Measurements from ENCODE around the gene NEU1. TPM values are rescaled to one million over a fixed set of nuclear protein-coding genes. Genes with fewer than 3 reads are reported as not detected.
"Not testable (repeated sequence)": the region's sequence is repeated elsewhere in the genome, so short reads cannot be mapped to it uniquely, and the experiment has no call there.

Gene NEU1
- total and polyA plus RNA-seq, 2 experiments from 2014 or later, result 388 to 402 TPM

DNA sequence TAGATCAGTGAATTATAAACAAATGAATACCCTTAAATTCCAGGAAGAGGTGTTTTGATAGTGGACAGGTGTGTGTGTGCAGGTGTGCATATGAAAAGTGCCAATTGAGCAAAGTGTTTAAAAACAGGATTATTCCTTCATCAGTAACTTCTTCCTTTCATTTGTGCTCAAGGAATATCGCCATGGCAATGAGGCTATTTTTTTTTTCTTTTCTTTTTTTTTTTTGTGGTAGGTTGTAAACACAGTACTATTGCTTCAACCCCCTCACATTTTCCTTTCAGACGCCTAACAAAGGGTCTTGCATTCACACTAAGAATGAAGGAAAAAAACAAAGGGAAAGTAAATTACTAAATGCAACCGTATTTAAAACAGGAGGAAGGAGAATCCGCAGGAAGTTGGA, 37.1 kb downstream of the NEU1 start:
- Histone ChIP-seq H3K36me3 (replicated peaks; ENCODE audit: insufficient read depth, low read depth) (no peaks in the 10 kb centered on the region), H3K9me3 (ENCODE audit: low read depth) (no peaks in the 10 kb centered on the region), H3K4me2 (peak overlapping the region; percentile 76), H3K4me1 (ENCODE audit: insufficient read depth) (peaks cover 31% of the 10 kb centered on the region), H2AFZ (no peak overlapping the region), H3K79me2 (peaks cover 19% of the 10 kb centered on the region), H3K27ac (peak overlapping the region; percentile 91), H3K9me2 (replicated peaks; ENCODE audit: insufficient read depth) (no peaks in the 10 kb centered on the region), H3K27me3 (no peaks in the 10 kb centered on the region), H4K20me1 (ENCODE audit: insufficient read depth, poor library complexity, severe bottlenecking) (no peaks in the 10 kb centered on the region), H3K4me3 (no peak overlapping the region)
- DNase-seq (ENCODE audit: low spot score), result no peak
- no peak for TF ChIP-seq EZH2phosphoT487 (IDR thresholded peaks at IDR 0.05; ENCODE audit: low read depth, severe bottlenecking, unreplicated experiment)
- TF ChIP-seq, protein P1, sequence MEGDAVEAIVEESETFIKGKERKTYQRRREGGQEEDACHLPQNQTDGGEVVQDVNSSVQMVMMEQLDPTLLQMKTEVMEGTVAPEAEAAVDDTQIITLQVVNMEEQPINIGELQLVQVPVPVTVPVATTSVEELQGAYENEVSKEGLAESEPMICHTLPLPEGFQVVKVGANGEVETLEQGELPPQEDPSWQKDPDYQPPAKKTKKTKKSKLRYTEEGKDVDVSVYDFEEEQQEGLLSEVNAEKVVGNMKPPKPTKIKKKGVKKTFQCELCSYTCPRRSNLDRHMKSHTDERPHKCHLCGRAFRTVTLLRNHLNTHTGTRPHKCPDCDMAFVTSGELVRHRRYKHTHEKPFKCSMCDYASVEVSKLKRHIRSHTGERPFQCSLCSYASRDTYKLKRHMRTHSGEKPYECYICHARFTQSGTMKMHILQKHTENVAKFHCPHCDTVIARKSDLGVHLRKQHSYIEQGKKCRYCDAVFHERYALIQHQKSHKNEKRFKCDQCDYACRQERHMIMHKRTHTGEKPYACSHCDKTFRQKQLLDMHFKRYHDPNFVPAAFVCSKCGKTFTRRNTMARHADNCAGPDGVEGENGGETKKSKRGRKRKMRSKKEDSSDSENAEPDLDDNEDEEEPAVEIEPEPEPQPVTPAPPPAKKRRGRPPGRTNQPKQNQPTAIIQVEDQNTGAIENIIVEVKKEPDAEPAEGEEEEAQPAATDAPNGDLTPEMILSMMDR (IDR thresholded peaks at IDR 0.05; ENCODE audit: poor library complexity), result no peak
- no peak for TF ChIP-seq EZH2 (IDR thresholded peaks at IDR 0.05; ENCODE audit: borderline replicate concordance)
- WGBS (ENCODE audit: low lambda C conversion rate, missing lambda C conversion rate), result 62% methylated on average over 4 of the region's 4 CpGs

DNA sequence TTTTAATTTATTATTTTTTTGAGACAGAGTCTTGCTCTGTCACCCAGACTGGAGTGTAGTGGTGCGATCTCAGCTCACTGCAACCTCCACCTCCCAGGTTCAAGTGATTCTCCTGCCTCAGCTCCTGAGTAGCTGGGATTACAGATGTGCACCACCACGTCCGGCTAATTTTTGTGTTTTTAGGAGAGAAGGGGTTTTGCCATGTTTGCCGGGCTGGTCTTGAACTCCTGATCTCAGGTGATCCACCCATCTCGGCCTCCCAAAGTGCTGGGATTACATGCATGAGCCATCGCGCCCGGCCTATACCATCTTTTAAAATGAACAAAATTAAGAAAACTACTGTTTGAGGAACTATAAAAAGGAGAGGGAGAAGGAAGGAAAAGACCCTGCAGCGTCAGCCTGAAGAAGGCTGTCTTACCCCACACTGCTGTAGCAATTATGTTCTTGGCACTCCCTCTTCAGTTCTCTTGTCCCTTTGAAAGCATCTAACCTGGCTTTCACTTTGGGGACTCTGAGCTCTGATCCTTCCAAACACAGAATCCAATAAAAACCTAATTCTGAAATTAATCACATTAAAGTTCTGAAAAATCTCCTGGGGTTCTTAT, 38.9 kb downstream of the NEU1 start:
- Histone ChIP-seq H3K79me2 (peaks cover 11% of the 10 kb centered on the region), H3K4me1 (ENCODE audit: insufficient read depth) (peaks cover 43% of the 10 kb centered on the region)
- H3K4me2 ChIP-seq; H2AFZ ChIP-seq; H3K36me3 ChIP-seq (replicated peaks; ENCODE audit: insufficient read depth, low read depth); H3K9me2 ChIP-seq (replicated peaks; ENCODE audit: insufficient read depth); DNase-seq (ENCODE audit: low spot score); H3K9me3 ChIP-seq (ENCODE audit: low read depth); H3K4me3 ChIP-seq; H4K20me1 ChIP-seq (ENCODE audit: insufficient read depth, poor library complexity, severe bottlenecking); H3K27ac ChIP-seq; H3K27me3 ChIP-seq: not testable (repeated sequence)
- WGBS (ENCODE audit: low lambda C conversion rate, missing lambda C conversion rate), result 95% methylated on average over 9 of the region's 9 CpGs

DNA sequence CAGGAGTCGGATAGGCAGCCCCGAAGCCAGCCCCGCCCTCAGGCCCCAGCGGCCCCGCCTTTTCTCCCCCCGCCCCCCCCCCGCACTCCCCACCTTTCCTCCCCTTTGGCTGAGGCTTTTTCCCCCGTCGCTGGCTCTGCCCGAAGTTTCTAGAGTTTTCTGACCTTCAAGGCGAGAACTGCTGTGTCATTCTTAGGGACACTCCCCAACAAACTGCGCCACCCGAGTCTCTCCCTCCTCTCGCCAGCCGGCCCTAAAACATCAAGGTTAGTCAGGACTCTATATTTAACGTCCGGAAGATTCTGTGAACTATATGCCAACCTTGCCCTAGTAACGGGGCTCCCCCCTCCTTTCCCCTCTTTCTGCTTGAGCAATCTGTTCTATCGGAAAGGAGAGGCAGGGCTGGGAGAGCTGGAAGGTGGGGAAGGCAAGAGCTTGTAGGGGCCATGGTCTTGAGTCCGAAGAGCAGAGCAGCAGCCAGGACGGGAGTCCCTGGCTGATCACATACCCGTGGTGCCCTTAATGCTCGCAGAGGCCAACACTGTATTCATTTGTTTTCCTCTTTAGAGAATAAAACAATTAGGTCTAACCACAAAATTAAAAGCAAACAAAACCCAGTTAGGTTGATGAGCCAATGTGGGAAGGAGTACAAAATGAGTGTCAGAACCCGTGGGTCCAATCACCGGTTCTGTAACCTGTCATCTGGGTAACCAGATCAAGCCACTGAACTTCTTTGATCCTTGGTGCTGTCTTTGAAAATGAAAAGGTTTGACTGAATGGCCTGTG, 40.4 kb downstream of the NEU1 start:
- H3K9me2 ChIP-seq (replicated peaks; ENCODE audit: insufficient read depth), result no peaks in the 10 kb centered on the region
- TF ChIP-seq, protein P1 (IDR thresholded peaks at IDR 0.05; ENCODE audit: poor library complexity), result no peak
- TF ChIP-seq EZH2phosphoT487 (IDR thresholded peaks at IDR 0.05; ENCODE audit: low read depth, severe bottlenecking, unreplicated experiment), result no peak
- no peak for TF ChIP-seq EZH2 (IDR thresholded peaks at IDR 0.05; ENCODE audit: borderline replicate concordance)
- H3K27ac ChIP-seq, result peak overlapping the region; percentile 94
- 6% methylated on average over 23 of the region's 25 CpGs for WGBS (ENCODE audit: low lambda C conversion rate, missing lambda C conversion rate)
- peak; percentile 88 for DNase-seq (ENCODE audit: low spot score)
- H3K36me3 ChIP-seq (replicated peaks; ENCODE audit: insufficient read depth, low read depth), result no peaks in the 10 kb centered on the region
- H3K9me3 ChIP-seq (ENCODE audit: low read depth), result no peaks in the 10 kb centered on the region
- peak overlapping the region; percentile 89 for H2AFZ ChIP-seq
- H3K4me3 ChIP-seq, result peak overlapping the region; percentile 69
- no peaks in the 10 kb centered on the region for H4K20me1 ChIP-seq (ENCODE audit: insufficient read depth, poor library complexity, severe bottlenecking)
- peak overlapping the region; percentile 74 for H3K4me2 ChIP-seq
- peaks cover 21% of the 10 kb centered on the region for H3K79me2 ChIP-seq
- peaks cover 51% of the 10 kb centered on the region for H3K4me1 ChIP-seq (ENCODE audit: insufficient read depth)
- no peaks in the 10 kb centered on the region for H3K27me3 ChIP-seq

DNA sequence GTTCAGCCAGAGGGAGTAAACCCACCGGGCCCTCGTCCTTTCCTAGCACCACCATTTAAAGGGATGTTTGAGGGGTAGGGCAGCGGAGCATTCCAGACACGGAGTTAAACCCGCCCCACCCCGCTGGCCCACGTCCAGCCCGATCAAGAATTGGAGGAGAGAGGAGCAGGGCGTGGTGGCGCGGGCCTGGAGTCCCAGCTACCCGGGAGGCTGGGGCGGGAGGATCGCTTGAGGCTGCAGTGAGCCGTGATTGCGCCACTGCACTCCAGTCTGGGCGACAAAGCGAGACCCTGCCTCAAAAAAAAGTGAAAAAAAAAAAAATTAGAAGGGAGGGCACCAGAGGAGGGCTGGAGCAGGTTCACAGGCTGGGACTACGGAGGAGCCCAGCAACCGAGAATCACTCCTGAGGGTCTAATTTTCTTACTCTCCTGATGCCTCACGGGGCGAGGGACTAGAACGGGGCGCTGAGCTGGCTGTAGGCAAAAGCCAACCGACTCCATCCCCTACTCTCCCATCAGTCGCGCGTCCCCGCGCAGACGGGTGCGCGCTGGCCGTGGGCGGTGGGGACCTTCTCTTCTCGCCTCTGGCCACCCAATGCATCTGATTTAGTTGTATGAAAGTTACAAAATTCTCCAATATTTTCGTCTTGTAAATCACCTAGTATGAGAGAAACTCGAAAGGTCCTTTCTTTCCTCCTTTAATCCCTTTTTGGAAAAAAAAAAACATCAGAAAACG, 41.2 kb downstream of the NEU1 start:
- H3K9me3 ChIP-seq (ENCODE audit: low read depth), result no peaks in the 10 kb centered on the region
- H3K36me3 ChIP-seq (replicated peaks; ENCODE audit: insufficient read depth, low read depth), result no peaks in the 10 kb centered on the region
- H3K9me2 ChIP-seq (replicated peaks; ENCODE audit: insufficient read depth), result no peaks in the 10 kb centered on the region
- H2AFZ ChIP-seq, result peak overlapping the region; percentile 89
- H3K27ac ChIP-seq, result peak overlapping the region; percentile 94
- peaks cover 49% of the 10 kb centered on the region for H3K4me1 ChIP-seq (ENCODE audit: insufficient read depth)
- peaks cover 21% of the 10 kb centered on the region for H3K79me2 ChIP-seq
- H3K27me3 ChIP-seq, result no peaks in the 10 kb centered on the region
- TF ChIP-seq, protein P1 (IDR thresholded peaks at IDR 0.05; ENCODE audit: poor library complexity), result no peak
- no peak for TF ChIP-seq EZH2 (IDR thresholded peaks at IDR 0.05; ENCODE audit: borderline replicate concordance)
- no peak for TF ChIP-seq EZH2phosphoT487 (IDR thresholded peaks at IDR 0.05; ENCODE audit: low read depth, severe bottlenecking, unreplicated experiment)
- WGBS (ENCODE audit: low lambda C conversion rate, missing lambda C conversion rate), result 6% methylated on average over 38 of the region's 39 CpGs
- H3K4me3 ChIP-seq, result peak overlapping the region; percentile 69
- peak overlapping the region; percentile 74 for H3K4me2 ChIP-seq
- peak; percentile 74 for DNase-seq (ENCODE audit: low spot score)
- H4K20me1 ChIP-seq (ENCODE audit: insufficient read depth, poor library complexity, severe bottlenecking), result no peaks in the 10 kb centered on the region

DNA sequence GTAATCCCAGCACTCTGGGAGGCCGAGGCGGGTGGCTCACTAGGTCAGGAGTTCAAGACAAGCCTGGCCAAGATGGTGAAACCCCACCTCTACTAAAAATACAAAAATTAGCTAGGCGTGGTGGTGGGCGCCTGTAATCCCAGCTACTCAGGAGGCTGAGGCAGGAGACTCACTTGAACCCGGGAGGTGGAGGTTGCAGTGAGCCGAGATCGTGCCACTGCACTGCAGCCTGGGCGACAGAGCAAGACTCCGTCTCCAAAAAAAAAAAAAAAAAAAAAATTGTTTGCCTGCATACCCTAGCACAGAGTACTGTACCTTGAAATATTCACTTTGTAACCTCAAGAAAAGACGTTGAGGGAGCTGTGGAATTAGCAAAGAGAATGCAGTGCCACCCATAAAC, 42.2 kb downstream of the NEU1 start:
- Histone ChIP-seq H3K79me2 (peaks cover 21% of the 10 kb centered on the region), H3K27ac (peak overlapping the region; percentile 94), H3K4me2 (peak overlapping the region; percentile 74), H3K4me1 (ENCODE audit: insufficient read depth) (peaks cover 39% of the 10 kb centered on the region)
- not testable (repeated sequence) for H3K27me3 ChIP-seq; H2AFZ ChIP-seq; H3K36me3 ChIP-seq (replicated peaks; ENCODE audit: insufficient read depth, low read depth); H3K4me3 ChIP-seq; DNase-seq (ENCODE audit: low spot score); H4K20me1 ChIP-seq (ENCODE audit: insufficient read depth, poor library complexity, severe bottlenecking); H3K9me3 ChIP-seq (ENCODE audit: low read depth); H3K9me2 ChIP-seq (replicated peaks; ENCODE audit: insufficient read depth)
- 93% methylated on average over 10 of the region's 10 CpGs for WGBS (ENCODE audit: low lambda C conversion rate, missing lambda C conversion rate)

Measured in hepatocyte (in vitro differentiated cells).